ENCODE measurements around the gene PRSS1. TPM values are rescaled to one million over a fixed set of nuclear protein-coding genes. Genes with fewer than 3 reads are reported as not detected.
"Not testable (repeated sequence)": the region's sequence is repeated elsewhere in the genome, so short reads cannot be mapped to it uniquely, and the experiment has no call there.

Gene PRSS1
- total and polyA plus RNA-seq, 2 donors (not counting 1 experiment from before 2014, with no cell fraction given), result not detected

GRCh38 chr7:142750321-142750938 is 1.2 kb downstream of the PRSS1 start:
- Histone ChIP-seq H3K27ac (ENCODE audit: low read length in 2 of 2) (no peak overlapping the region), H3K4me2 (replicated peaks; ENCODE audit: low read depth, low read length, poor library complexity, severe bottlenecking) (no peak overlapping the region), H3K9ac (ENCODE audit: low read length) (no peak overlapping the region), H3K4me1 (ENCODE audit: control insufficient read depth in 2 of 2, insufficient read depth in 2 of 2, low read length in 2 of 2) (no peaks in the 10 kb centered on the region), H3K36me3 (replicated peaks in 1 of 2; ENCODE audit: control extremely low read depth in 1 of 2, control insufficient read depth in 1 of 2, extremely low read depth in 1 of 2, insufficient read depth in 2 of 2, low read length in 1 of 2) (no peaks in the 10 kb centered on the region), H2AFZ (ENCODE audit: insufficient read depth, low read depth, low read length, poor library complexity, severe bottlenecking) (no peak overlapping the region), H3K4me3 (ENCODE audit: control extremely low read depth in 1 of 5, extremely low read depth in 1 of 5, insufficient read depth in 1 of 5, low read depth in 2 of 5, low read length in 4 of 5) (no peak overlapping the region), H4K20me1 (ENCODE audit: control insufficient read depth, insufficient read depth, low read length, poor library complexity, severe bottlenecking) (no peaks in the 10 kb centered on the region), H3K27me3 (replicated peaks in 1 of 4; ENCODE audit: control extremely low read depth in 1 of 4, control insufficient read depth in 3 of 4, insufficient read depth in 4 of 4, low read length in 3 of 4) (peaks cover 0 to 4% (median 0%) of the 10 kb centered on the region in 4 experiments), H3K9me3 (ENCODE audit: control extremely low read depth in 1 of 3, control insufficient read depth in 2 of 3, insufficient read depth in 1 of 3, low read length in 2 of 3) (no peaks in the 10 kb centered on the region), H3K79me2 (ENCODE audit: control insufficient read depth, insufficient read depth, low read length) (no peaks in the 10 kb centered on the region)
- CTCF ChIA-PET, result interaction anchor here (1.2 to 1.5 kb wide), 2 partner anchors 33 to 61 kb away, joined by 4 to 7 read pairs; no protein-coding TSS in a partner anchor
- TF ChIP-seq, protein P1, sequence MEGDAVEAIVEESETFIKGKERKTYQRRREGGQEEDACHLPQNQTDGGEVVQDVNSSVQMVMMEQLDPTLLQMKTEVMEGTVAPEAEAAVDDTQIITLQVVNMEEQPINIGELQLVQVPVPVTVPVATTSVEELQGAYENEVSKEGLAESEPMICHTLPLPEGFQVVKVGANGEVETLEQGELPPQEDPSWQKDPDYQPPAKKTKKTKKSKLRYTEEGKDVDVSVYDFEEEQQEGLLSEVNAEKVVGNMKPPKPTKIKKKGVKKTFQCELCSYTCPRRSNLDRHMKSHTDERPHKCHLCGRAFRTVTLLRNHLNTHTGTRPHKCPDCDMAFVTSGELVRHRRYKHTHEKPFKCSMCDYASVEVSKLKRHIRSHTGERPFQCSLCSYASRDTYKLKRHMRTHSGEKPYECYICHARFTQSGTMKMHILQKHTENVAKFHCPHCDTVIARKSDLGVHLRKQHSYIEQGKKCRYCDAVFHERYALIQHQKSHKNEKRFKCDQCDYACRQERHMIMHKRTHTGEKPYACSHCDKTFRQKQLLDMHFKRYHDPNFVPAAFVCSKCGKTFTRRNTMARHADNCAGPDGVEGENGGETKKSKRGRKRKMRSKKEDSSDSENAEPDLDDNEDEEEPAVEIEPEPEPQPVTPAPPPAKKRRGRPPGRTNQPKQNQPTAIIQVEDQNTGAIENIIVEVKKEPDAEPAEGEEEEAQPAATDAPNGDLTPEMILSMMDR (IDR thresholded peaks at IDR 0.05), result no peak
- no peak for TF ChIP-seq EZH2 (IDR thresholded peaks at IDR 0.05; ENCODE audit: borderline replicate concordance, insufficient read depth, low read depth, low read length, poor library complexity, severe bottlenecking)
- 94% methylated on average over 7 of the region's 9 CpGs for WGBS (ENCODE audit: insufficient coverage)
- ATAC-seq (ENCODE audit: low read depth) (no peak), DNase-seq (no peak)
- Mint-ChIP-seq H3K27me3 (peaks cover 10% of the 10 kb centered on the region), H3K9me3 (ENCODE audit: insufficient read depth) (no peaks in the 10 kb centered on the region), H3K4me1 (no peaks in the 10 kb centered on the region), H3K27ac (no peak overlapping the region), H3K4me3 (no peak overlapping the region)
- intact Hi-C loops (cut with micrococcal nuclease), result no loop called here
- POLR2A ChIA-PET, result no interaction called here

DNA sequence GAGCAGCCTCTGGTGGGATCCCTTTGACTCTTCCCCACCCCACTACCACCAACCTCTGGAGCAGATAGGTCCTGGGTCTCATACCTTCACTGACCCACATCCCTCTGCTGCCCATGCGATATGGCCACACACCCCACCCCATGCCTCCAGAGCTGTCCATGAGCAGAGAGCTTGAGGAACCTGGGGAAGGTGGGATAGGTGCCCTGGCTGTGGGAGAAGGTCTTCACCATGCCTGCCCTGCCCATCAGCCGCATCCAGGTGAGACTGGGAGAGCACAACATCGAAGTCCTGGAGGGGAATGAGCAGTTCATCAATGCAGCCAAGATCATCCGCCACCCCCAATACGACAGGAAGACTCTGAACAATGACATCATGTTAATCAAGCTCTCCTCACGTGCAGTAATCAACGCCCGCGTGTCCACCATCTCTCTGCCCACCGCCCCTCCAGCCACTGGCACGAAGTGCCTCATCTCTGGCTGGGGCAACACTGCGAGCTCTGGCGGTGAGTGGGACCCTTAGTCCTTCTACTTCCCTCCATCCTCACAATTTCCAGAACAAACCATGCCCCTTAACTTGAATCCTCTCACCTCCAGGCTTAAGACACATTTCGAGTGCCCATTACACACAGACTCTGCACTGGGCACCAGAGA is 2.4 kb downstream of the PRSS1 start:
- CTCF ChIA-PET; H3K79me2 ChIP-seq (ENCODE audit: control insufficient read depth, insufficient read depth, low read length); H3K27me3 ChIP-seq (replicated peaks in 1 of 4; ENCODE audit: control extremely low read depth in 1 of 4, control insufficient read depth in 3 of 4, insufficient read depth in 4 of 4, low read length in 3 of 4); POLR2A ChIA-PET; H3K27ac ChIP-seq (ENCODE audit: low read length in 2 of 2); H2AFZ ChIP-seq (ENCODE audit: insufficient read depth, low read depth, low read length, poor library complexity, severe bottlenecking); H4K20me1 ChIP-seq (ENCODE audit: control insufficient read depth, insufficient read depth, low read length, poor library complexity, severe bottlenecking); DNase-seq; H3K4me2 ChIP-seq (replicated peaks; ENCODE audit: low read depth, low read length, poor library complexity, severe bottlenecking); H3K27me3 Mint-ChIP-seq; H3K9ac ChIP-seq (ENCODE audit: low read length); H3K4me3 Mint-ChIP-seq; H3K9me3 Mint-ChIP-seq (ENCODE audit: insufficient read depth); intact Hi-C loops (cut with micrococcal nuclease); H3K27ac Mint-ChIP-seq; H3K9me3 ChIP-seq (ENCODE audit: control extremely low read depth in 1 of 3, control insufficient read depth in 2 of 3, insufficient read depth in 1 of 3, low read length in 2 of 3); H3K4me1 Mint-ChIP-seq; H3K4me3 ChIP-seq (ENCODE audit: control extremely low read depth in 1 of 5, extremely low read depth in 1 of 5, insufficient read depth in 1 of 5, low read depth in 2 of 5, low read length in 4 of 5); H3K4me1 ChIP-seq (ENCODE audit: control insufficient read depth in 2 of 2, insufficient read depth in 2 of 2, low read length in 2 of 2); H3K36me3 ChIP-seq (replicated peaks in 1 of 2; ENCODE audit: control extremely low read depth in 1 of 2, control insufficient read depth in 1 of 2, extremely low read depth in 1 of 2, insufficient read depth in 2 of 2, low read length in 1 of 2); ATAC-seq (ENCODE audit: low read depth): not testable (repeated sequence)
- 89% methylated on average over 11 of the region's 14 CpGs for WGBS (ENCODE audit: insufficient coverage)

All from B cell (primary cell).